Renal cortex interstitium (tissue), 11 donors: ENCODE data around the gene LILRA6. TPM values are rescaled to one million over a fixed set of nuclear protein-coding genes. Genes with fewer than 3 reads are reported as not detected.
"Not testable (repeated sequence)": the region's sequence is repeated elsewhere in the genome, so short reads cannot be mapped to it uniquely, and the experiment has no call there.

ENCODE experiments used
- DNase-seq, 11 donors: peaks; one replicate each; pipeline ENCODE4 v3.0.0-alpha.2; 2013; ENCODE audit warnings: low read depth in 9 of 11, low spot score in 4 of 11; ENCODE audit errors: extremely low read depth in 1 of 11
- polyA plus RNA-seq, 3 donors: library from polyadenylated mRNA; unstranded; fragments of 120-200 nt; gene quantifications; one replicate each; pipeline ENCODE4 v1.2.1, GENCODE V29; 2013; ENCODE audit not compliant: insufficient read length in 3 of 3

The LILRA6 gene
- polyA plus RNA-seq, 3 donors, result 0.44 to 0.85 (median 0.47) TPM

DNA sequence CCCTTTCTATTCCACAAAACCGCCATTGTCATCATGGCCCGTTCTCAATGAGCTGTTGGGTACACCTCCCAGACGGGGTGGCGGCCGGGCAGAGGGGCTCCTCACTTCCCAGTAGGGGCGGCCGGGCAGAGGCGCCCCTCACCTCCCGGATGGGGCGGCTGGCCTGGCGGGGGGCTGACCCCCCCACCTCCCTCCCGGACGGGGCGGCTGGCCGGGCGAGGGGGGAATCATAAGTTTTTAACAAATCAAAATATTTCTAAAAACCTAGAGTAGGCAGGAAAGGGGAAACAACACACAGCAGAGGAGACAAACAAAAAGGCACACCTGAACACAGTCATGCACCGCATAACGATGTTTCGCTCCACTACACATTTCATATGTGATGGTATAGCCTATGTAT, 27.9 kb downstream of the LILRA6 start:
- DNase-seq, result not testable (repeated sequence)

DNA sequence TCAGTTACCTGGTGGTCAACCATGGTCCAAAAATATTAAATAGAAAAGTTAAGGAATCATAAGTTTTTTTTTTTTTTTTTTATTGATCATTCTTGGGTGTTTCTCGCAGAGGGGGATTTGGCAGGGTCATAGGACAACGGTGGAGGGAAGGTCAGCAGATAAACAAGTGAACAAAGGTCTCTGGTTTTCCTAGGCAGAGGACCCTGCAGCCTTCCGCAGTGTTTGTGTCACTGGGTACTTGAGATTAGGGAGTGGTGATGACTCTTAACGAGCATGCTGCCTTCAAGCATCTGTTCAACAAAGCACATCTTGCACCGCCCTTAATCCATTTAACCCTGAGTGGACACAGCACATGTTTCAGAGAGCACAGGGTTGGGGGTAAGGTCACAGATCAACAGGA, 28.4 kb downstream of the LILRA6 start:
- not testable (repeated sequence) for DNase-seq

DNA sequence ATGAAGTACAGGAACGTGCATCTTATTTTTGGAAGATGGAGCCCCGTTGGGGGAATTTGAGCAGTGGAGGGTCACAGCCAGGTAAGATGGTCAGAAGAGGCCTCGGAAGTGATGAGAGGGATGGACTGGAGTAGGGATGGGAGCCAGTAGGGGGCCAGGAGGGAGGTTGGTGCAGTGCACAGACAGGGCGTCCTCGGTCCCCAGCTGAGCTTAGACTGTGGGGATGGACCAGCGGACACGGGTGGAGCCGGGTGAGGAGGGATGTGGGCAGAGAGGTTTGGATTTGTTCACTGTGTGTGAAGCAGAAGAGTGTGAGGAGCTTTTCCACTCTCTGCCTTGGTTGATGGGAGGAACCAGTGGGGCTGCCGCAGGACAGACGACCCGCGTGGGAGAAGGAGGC, 31.4 kb downstream of the LILRA6 start:
- DNase-seq, result no peak

DNA sequence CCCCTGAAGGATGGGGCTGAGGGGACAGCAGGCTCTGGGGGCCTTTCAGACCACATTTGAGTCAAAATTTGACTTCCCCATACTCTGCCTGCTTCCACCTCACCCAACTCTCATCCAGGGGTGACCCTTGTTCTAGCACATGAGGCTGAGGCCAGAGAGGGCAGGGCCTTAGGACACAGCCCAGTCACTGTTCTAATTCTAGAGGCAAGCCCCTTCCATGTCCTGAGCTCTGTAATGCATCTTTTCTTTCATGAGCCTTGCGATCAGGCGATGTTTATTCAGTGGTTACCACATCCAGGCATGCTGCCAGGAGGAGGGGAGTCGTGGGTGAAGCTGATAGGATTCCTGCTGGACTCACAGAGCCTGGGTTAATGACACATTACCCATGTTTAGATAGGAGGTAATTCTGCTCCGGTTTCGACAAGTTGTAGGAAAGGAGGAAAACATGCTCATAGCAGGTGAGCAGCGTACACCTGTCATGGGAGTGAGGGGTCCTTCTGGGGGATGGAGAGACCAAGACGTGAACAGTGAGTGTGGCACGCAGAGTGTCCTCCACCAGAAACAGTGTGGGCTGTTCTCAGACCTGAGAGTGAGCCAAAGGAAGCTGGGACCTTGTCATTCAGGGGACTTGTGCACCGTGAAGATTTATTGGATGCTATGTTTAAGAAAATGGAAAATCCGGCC, 32.6 kb downstream of the LILRA6 start:
- DNase-seq, result peak in 9 of 11 donors; percentile 64 to 89 (median 77)

DNA sequence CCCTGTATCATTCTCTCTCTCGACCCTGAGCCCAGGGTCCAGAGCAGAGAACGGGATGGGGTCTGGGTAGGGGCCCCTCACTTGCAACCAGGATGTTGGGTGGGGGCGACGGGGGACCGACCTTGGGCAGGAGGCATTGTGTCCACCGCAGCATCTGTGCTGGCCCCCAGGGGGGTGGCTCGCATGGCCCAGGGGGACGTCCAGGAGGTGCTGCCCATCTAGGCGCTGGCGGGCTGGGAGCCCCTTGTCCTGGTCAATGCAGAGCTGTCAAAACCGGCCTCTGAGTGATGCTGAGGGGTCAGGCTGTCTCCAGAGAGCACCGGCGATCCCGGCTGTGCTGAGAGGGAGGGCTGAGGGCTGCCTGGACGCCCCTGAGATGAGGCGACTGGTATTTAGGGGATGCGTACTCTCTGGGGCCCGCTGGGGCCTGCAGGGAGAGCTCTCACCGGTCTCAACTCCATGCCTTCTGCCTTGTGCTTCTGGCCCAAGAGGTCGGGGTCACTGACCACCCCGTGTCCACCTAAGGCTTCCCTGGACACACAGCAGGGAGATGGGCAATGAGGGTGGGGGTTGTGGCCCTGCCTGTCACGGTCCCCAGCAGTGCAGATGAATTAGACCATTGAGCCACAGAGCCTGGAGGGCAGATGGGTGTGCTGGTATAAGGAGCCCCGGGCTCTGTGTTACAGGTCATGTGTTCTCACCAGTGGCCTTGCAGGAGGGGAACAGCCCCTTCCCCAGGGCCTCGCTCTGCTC, 33.4 kb downstream of the LILRA6 start:
- no peak for DNase-seq

DNA sequence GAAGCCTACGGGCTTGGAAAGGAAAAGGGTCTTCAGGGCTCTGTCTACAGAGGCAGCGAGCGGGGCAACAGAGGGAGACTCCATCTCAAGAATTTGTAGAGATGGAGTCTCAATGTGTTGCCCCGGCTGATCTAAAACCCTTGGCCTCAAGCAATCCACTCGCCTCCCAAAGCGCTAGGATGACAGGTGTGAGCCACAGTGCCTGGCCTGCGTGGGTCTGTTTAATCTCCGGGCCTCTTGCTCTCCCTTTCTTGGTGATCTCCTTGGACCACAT, 33.9 kb downstream of the LILRA6 start:
- no peak for DNase-seq

DNA sequence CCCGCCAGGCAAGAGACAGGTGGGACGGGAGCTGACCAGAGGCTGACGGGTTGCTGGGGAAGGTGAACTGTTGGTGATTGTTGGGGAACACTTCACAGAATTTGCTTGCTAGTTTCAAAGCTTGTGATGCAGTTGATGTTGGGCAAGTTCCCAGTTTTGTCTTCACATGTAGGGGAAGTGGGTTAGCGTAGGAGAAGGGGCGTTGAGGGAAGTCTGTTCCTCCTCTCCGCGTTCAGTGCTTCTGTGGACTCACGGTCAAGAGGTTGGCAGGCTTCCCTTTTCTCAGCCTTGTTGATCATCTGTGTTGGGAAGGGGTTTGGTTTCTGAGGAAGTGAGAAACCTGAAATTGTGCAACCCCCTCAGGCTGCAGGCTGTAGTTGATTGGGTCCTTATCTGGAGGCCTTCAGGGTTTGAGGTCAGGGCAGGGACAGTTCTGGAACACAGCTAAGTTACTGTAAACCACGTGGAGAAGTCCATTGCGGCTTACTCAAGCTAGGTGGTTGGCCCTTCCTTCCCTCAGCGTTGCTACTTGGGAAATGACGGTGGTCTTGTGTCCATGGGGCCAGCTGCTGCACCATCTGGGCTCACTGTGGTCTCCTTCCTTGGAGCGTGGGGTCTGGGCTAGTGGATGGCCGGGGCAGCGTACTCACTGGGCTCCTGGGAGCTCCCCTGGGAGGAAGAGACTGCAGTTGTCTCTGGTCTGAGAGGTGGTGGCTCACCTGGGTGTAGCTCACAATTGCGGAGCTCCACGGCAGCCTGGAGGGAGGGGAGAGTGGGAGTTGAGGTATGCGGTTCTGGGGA, 34.4 kb downstream of the LILRA6 start:
- no peak for DNase-seq

DNA sequence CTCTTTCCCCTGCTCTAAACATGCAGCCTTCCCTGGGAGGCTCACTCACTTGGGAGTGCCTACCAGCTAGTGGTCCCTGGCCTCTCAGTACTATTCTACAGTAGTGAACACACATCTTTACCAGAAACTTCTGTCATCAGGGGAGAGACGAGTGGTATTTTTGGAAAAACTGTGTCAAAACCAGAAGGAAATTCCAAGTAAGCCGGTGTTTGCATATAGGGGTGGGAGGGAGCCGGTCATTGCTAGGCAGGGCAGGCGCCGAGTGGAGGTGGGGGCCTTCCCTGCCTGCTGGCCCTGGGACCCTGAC, 35.0 kb downstream of the LILRA6 start:
- DNase-seq, result no peak

DNA sequence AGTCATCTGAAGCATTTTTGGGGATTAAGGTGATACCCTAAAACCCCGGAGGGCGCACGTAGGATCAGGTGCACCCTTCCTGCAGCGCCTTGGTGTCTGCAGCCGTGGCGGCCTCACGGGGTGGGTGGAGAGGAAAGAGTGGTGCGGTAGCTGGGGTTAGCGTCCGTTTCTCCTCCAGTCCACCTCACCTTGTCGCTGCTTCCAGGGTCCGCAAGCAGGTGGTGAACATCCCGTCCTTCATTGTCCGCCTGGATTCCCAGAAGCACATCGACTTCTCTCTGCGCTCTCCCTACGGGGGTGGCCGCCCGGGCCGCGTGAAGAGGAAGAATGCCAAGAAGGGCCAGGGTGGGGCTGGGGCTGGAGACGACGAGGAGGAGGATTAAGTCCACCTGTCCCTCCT, 35.4 kb downstream of the LILRA6 start:
- not testable (repeated sequence) for DNase-seq

DNA sequence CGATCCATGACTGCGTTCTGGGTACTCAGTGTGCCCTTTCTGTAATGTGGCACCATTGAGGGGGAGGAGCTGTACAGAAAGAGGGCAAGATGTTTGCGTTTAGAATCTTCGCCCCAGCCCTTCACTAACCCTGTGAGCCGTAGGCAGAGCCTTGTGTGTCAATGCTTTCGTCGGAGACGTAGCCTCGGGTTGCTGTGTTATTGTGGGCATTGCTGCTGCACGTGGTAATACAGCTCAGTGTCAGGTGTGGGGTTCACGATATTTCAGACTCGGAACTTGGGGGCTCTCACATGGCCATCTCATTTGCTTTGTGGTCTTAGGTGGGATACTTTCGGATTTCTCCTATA, 35.8 kb downstream of the LILRA6 start:
- DNase-seq, result no peak

DNA sequence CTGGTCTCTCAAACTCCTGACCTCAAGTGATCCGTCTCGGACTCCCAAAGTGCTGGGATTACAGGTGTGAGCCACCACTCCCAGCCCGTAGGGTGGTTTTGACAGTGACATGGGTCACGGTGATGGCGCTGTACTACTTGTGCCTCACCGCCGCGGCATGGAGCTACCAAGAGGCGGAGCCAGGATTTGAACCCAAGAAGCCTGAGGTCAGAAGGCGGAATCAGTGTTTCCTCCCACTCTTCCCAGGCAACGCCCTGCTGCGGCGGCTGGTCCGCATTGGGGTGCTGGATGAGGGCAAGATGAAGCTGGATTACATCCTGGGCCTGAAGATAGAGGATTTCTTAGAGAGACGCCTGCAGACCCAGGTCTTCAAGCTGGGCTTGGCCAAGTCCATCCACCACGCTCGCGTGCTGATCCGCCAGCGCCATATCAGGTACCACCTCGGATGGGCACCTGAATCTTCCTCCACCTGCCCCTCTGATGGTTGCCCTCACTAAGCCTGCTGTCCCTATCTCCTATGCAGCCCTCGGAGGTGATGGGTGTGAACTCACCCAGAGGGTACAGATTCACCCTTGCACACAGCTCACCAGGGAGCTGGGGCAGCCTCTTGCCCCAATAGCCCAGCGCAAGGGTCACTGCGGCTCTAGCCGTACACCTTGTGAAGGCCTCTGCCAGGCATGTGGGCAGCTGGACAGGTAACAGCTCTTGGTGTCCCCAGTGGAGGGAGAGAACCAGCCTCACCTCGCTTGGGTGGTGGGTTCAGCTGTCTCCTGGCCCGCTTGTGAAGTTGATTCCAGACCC, 36.4 kb downstream of the LILRA6 start:
- no peak for DNase-seq

DNA sequence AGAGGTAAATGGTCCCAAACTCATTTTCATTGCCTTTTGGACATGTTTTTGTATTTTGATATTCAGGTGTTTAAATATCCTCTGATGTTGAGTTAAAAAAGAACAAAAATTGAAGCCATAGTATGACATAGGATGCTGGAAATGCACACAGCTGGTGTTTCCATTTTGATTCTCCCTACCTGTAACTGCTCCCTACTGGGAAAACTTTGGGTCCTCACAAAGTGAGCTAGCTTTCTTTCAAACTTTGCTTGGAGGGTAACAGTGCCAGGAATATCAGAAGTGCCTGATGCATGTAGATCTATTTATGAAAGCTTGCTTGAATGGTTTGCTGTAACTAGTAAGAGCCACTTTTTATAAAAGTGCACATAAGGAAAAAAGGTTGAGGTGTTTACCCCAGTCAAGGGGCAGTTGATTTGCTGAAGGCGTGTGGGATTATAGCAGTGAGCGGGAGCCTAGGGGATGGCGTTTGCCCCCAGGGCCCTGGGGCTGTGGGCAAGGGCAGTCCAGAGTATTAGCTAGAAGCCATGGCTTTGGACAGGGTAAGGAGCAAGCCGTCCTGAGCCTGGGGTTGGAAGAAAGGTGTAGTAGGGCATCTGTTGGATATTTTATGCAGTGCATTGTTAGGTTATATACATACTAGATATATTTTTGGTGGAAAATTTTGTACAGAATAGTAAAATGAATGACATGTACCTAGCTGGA, 37.7 kb downstream of the LILRA6 start:
- DNase-seq, result no peak

DNA sequence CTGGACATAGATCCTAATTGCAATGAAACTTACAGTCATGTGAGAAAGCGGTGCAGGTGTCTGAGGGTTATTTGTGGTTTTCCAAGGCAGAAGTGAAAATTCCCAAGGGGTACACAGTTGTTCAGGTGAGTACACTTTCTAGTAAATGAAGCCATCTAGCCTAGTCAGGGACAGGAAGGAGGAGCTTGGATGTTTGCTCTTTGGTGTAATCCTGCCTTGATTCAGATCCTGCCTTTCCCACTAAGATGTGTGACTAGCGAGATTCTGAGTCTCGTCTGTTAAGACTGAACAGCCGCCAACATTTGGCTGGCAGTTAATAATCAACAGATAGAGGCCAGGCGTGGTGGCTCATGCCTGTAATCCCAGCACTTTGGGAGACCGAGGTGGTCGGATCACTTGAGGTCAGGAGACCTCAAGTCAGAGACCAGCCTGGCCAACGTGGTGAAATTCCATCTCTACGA, 39.4 kb downstream of the LILRA6 start:
- no peak for DNase-seq

DNA sequence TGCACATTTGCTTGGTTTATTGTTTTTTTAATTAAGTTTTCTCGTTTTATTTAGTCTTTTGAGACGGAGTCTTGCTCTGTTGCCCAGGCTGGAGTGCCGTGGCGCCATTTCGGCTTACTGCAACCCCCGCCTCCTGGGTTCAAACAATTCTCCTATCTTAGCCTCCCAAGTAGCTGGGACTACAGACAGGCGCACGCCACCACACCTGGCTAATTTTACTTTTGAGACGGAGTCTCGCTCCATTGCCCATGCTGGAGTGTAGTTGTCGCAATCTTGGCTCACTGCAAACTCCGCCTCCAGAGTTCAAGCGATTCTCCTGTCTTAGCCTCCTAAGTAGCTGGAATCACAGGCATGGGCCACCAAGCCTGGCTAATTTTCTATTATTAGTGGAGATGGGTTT, 40.6 kb downstream of the LILRA6 start:
- DNase-seq, result no peak

DNA sequence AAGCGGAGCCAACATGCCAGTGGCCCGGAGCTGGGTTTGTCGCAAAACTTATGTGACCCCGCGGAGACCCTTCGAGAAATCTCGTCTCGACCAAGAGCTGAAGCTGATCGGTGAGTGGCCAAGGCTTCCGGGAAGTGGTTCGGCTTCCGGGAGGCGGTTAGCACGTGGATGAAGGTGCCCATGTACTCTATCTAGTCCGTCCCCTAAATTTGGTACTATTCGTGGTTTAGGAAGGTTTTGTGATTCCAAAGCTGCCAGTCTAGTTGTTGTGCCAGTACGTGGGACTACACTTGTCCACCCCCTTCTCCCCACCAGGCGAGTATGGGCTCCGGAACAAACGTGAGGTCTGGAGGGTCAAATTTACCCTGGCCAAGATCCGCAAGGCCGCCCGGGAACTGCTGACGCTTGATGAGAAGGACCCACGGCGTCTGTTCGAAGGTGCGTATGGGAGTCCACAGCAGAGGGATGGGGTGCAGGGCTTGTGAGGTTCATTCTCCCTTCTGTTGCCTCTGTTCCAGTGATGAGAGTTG, 41.4 kb downstream of the LILRA6 start:
- no peak for DNase-seq

DNA sequence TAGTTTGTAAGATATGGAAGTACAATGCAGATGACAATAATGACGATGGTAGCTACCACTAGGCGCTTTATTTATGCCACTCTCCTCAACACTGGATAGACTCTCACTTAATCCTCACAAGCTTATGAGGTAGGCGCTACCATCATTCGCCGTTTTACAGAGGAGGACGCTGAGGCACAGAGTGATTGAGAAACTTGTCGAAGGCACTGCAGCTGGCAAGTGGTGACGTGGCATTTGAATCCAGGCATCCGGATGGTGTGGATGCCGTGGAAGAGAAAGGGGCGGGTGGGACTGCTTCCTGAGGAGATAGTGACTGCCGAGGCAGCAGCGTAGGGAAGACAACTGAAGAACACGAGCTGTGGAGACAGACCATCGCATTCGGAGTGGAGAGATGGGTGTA, 43.2 kb downstream of the LILRA6 start:
- DNase-seq, result no peak

DNA sequence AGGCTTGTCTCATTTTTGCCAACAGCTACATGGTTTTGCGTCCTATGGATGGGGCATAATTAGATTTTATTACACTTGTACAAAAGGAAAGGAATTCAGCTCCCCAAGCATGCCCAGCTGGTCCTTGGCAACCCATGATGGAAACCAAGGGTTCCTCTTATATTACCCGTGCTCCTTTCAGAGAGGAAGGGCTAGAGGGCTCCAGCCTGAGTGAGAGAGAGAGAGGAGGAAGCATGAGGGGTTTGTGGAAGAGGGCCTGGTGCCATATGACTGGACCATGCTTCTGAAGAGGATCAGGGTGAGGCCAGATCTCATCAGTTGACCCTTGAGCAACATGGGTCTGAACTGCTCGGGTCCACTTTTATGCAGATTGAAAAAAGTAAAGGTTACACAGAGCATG, 45.5 kb downstream of the LILRA6 start:
- no peak for DNase-seq

DNA sequence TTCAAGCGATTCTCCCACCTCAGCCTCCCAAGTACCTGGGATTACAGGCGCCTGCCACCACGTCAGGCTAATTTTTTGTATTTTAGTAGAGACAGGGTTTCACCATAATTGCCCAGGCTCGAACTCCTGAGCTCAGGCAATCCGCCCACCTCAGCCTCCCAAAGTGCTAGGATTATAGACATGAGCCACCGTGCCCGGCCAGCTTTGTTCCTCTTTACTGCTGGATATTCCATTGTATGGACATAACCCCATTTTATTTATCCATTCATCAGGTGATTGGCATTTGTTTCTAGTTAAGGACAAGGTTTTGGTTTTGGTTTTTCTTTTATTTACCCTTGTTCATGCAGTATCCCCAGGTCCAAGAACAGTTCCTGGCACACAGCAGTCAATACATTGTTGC, 46.1 kb downstream of the LILRA6 start:
- no peak for DNase-seq

DNA sequence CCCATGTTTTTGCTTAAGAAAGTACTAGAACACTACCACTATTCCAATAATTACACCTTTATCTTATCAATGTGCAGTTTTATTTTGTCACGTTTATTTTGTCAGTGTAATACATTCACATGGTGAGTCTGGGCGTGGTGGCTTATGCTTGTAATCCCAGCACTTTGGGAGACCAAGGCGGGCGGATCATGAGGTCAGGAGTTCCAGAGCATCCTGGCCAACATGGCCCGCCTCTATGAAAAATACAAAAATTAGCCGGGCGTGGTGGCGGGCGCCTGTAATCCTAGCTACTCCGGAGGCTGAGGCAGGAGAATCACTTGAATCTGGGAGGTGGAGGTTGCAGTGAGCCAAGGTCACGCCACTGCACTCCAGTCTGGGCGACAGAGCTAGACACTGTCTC, 48.1 kb downstream of the LILRA6 start:
- not testable (repeated sequence) for DNase-seq
